ENCODE measurements around the gene RNF17. TPM values are rescaled to one million over a fixed set of nuclear protein-coding genes. Genes with fewer than 3 reads are reported as not detected.
A peak's percentile ranks its signal among the peaks of the same experiment; 100 is the strongest.

The RNF17 gene
- total and polyA plus RNA-seq, 2 experiments from 2014 or later = not detected

GRCh38 chr13:24851546-24851945, 87.6 kb downstream of the RNF17 start:
- no peaks in the 10 kb centered on the region for H3K36me3 ChIP-seq
- no peak for TF ChIP-seq CTCF (IDR thresholded peaks at IDR 0.05; ENCODE audit: low read depth, low read length)
- no peak overlapping the region for H3K4me3 ChIP-seq
- H3K4me1 ChIP-seq (ENCODE audit: low read depth) = no peaks in the 10 kb centered on the region
- H3K9me3 ChIP-seq (ENCODE audit: low read depth) = no peaks in the 10 kb centered on the region
- H3K27ac ChIP-seq = no peak overlapping the region
- peak in 1 of 2 donors; percentile 2 for DNase-seq (ENCODE audit: low read depth in 1 of 2, low spot score in 1 of 2)
- H3K27me3 ChIP-seq = no peaks in the 10 kb centered on the region

GRCh38 chr13:24854311-24854710, 90.3 kb downstream of the RNF17 start:
- H3K27ac ChIP-seq = no peak overlapping the region
- H3K27me3 ChIP-seq = no peaks in the 10 kb centered on the region
- H3K36me3 ChIP-seq = no peaks in the 10 kb centered on the region
- DNase-seq (ENCODE audit: low read depth in 1 of 2, low spot score in 1 of 2) = peak in 1 of 2 donors; percentile 18
- TF ChIP-seq CTCF (IDR thresholded peaks at IDR 0.05; ENCODE audit: low read depth, low read length) = no peak
- no peaks in the 10 kb centered on the region for H3K9me3 ChIP-seq (ENCODE audit: low read depth)
- H3K4me3 ChIP-seq = no peak overlapping the region
- H3K4me1 ChIP-seq (ENCODE audit: low read depth) = no peaks in the 10 kb centered on the region

- Histone ChIP-seq H3K27me3 (no peaks in the 10 kb centered on the region), H3K4me3 (no peak overlapping the region), H3K36me3 (no peaks in the 10 kb centered on the region), H3K9me3 (ENCODE audit: low read depth) (no peaks in the 10 kb centered on the region), H3K27ac (no peak overlapping the region), H3K4me1 (ENCODE audit: low read depth) (no peaks in the 10 kb centered on the region)
- DNase-seq (ENCODE audit: low read depth in 1 of 2, low spot score in 1 of 2) = no peak
- TF ChIP-seq CTCF (IDR thresholded peaks at IDR 0.05; ENCODE audit: low read depth, low read length) = no peak
Observed at GRCh38 chr13:24858953-24859352, 95.0 kb downstream of the RNF17 start.

DNA sequence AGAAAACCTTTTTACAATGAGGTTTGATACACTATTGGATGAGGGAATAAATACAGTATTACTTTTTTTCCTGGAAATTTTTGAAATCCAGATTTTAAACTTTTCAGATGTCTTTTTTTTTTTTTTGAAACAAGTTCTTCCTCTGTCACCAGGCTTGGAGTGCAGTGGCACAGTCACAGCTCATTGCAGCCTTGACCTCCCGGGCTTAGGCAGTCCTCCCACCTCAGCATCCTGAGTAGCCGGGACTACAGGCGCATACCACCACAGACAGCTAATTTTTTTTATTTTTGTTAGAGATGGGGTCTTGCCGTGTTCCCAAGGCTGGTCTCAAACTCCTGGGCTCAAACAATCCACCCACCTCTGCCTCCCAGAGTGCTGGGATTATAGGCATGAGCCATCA, 96.8 kb downstream of the RNF17 start:
- H3K27ac ChIP-seq = no peak overlapping the region

GRCh38 chr13:24861617-24862362, 97.8 kb downstream of the RNF17 start:
- no peaks in the 10 kb centered on the region for H3K4me1 ChIP-seq (ENCODE audit: low read depth)
- no peak for TF ChIP-seq CTCF (IDR thresholded peaks at IDR 0.05; ENCODE audit: low read depth, low read length)
- no peak overlapping the region for H3K4me3 ChIP-seq
- H3K9me3 ChIP-seq (ENCODE audit: low read depth) = no peaks in the 10 kb centered on the region
- no peaks in the 10 kb centered on the region for H3K36me3 ChIP-seq
- no peak overlapping the region for H3K27ac ChIP-seq
- H3K27me3 ChIP-seq = no peaks in the 10 kb centered on the region
- DNase-seq (ENCODE audit: low read depth in 1 of 2, low spot score in 1 of 2) = no peak

More for the DNA sequence above, 96.8 kb downstream of the RNF17 start:
- Histone ChIP-seq H3K4me1 (ENCODE audit: low read depth) (no peaks in the 10 kb centered on the region), H3K9me3 (ENCODE audit: low read depth) (no peaks in the 10 kb centered on the region), H3K36me3 (no peaks in the 10 kb centered on the region), H3K4me3 (no peak overlapping the region), H3K27me3 (no peaks in the 10 kb centered on the region)
- no peak for DNase-seq (ENCODE audit: low read depth in 1 of 2, low spot score in 1 of 2)
- TF ChIP-seq CTCF (IDR thresholded peaks at IDR 0.05; ENCODE audit: low read depth, low read length) = no peak

Measured in cardiac muscle cell (in vitro differentiated cells and primary cell).